Right hindlimb (tissue), 1 donor: ENCODE measurements around the gene CASZ1.
A peak's percentile ranks its signal among the peaks of the same experiment; 100 is the strongest.

Experiments
- DNase-seq: peaks from one replicate; pipeline ENCODE4 v3.0.0-alpha.2; 2018

Gene CASZ1

DNA sequence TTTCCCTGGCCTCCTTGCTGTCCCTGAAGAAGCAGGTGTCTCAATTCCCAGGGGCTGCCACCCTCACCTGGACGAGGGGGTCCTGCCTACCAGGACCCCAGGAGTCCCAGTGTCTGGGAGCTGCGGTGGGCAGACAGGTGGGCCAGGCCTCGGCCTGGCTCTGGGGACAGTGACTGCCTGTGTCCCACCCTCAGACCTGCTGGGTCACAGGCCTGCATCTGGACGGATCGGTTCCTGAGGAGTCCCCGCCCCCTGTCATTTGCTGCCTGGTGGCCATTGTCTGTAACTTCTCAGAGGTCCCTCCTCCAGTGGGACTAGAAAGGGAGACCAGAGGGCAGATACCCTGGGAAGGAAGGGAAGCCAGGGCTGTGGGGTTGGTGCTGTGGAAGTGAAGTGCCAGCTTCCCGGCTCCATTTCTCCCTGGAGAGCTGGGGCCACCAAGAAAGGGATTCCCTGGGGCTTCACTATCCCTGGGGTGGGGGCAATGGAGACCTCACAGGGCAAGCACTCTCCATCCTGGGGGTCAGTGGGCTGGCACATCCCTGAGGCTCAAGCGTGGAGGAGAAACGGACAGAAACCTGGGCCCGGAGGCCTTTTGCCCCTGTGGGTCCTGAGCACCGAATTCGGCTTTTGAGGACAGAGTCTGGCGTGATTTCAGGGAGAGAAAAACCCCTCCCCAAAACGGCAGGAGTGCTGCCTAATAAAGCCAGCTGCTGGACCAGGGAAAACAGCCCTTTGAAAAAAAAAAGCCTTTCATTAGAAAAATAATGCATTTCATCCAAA is 164.4 kb downstream of the CASZ1 start:
- peak; percentile 16 for DNase-seq

DNA sequence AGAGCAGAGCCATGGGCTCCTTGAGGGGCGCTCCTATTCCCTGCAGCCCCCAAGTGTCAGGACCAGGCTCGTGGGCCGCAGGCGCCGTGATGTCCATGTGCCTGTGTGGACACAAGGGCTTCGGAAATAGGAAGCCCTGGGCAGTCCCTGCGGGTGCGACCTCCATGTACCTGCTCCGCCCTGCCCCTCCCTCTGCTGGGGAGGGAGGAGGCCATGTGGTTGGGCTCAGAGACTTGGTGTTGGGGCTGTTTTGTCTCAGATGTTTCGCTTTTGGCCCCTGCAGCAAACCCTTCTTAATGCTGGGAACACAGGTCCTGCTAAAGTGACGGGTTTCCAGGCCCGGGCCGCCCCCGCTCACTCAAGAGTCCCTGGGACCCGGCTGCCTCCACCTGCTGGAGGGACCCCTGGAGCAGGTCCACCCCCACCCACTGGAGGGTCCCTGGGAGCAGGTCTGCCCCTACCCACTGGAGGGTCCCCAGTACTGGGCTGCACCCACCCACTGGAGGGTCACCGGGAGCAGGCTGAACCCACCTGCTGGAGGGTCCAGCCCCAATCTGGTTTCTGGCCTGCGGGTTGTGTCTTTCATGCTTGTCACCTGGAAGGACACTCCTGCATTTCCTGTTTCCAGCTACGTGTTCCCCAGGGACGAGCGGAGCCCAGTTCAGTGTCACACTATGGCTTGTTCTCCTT is 165.2 kb downstream of the CASZ1 start:
- DNase-seq = peak; percentile 14

DNA sequence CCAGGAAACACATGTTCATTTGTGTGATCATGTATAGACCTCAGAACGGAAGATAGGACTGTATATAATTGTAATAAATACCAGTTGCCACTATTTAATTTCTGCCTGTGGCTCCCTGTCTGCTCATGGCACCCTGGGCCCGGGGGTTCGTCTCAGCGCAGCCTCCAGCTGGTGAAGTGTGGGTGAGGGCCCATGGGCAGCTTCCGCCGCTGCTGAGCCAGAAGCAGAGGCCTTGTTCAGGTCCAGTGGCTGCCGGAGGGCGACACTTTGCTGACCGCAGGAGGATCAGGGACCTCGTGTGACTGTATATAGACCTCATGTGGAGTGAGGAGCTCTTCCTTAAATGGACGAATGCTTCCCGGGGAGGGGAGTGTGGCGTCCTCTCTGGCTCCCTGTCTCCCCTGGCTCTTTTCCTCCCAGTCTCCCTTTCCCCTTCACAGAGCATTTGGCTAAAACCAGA is 165.8 kb downstream of the CASZ1 start:
- no peak for DNase-seq

DNA sequence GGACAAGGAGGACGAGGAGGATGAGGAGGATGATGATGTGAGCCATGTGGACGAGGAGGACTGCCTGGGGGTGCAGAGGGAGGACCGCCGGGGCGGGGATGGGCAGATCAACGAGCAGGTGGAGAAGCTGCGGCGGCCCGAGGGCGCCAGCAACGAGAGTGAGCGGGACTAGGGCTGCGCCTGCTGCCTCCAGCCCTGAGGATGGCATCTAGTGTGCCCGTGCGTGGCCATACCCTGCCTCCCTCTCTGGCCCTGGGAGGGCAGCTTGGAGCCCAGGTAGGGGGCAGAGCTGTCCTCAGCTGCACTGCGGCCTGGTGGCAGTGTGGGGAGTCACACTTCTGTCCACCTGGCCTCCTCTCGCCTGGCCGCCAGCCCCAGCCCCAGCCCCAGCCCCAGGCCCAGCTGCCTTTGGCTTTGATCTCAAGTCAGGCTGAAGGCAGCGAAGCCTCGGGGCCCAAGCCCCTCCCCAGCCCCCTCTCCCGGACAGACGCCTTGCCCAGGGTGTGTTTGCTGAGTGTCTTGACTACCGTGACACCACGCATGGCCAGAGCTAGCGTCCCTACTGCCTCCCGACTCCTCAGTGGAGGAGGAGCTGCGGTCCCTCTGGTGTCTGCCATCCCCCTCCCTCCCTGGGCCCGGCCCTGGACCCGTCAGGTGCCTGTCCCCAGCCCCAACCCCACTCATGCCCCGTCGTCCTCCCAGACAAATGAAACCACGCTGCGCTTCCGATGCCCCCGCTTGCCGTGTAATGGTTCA is 166.5 kb downstream of the CASZ1 start:
- no peak for DNase-seq

DNA sequence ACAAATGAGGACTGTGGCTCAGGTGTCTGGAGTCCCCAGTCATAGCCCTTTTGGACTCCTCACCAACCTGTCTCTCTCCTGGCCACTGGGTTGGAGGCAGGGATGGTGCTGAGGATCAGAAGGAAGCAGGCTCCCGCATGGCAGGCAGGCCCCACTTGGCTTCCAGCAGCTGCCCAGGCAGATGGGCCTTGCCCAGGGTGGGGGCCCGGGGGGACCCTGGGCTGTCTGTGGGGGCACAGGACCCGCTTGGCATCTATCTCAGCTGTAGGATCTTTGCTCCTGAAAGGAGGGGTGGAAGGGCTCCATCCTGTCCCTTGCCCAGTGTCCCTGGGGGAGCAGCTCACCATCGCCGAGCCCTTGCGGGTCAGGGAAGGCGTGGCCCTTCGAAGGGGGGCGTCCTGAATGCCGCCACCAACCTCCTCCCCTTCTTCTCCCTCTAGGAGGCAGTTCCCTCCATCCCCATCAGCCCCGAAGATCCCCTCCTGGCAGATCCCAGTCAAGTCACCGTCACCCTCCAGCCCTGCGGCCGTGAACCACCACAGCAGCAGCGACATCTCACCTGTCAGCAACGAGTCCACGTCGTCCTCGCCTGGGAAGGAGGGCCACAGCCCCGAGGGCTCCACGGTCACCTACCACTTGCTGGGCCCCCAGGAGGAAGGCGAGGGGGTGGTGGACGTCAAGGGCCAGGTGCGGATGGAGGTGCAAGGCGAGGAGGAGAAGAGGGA is 167.2 kb downstream of the CASZ1 start:
- DNase-seq = no peak

DNA sequence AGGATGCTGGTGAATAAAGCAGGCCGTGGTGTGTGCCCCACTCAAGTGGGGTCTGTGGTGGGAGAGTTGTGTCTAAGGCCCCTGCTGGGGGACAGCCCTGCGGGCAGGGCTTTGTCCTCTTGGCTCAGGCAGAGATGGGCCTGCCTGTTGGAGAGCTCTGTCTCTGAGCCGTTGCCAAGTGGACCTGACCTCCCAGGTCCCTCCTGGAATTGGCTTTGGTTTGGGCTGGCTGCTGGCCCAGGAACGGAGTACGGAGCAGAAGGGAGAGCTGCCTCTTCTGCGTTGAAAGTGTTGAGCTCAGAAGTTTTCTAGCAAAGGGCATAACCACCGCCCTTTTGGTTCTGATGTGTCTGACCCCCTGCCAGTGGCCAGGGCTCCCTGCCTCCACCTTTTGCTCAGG is 167.8 kb downstream of the CASZ1 start:
- DNase-seq = peak; percentile 55

DNA sequence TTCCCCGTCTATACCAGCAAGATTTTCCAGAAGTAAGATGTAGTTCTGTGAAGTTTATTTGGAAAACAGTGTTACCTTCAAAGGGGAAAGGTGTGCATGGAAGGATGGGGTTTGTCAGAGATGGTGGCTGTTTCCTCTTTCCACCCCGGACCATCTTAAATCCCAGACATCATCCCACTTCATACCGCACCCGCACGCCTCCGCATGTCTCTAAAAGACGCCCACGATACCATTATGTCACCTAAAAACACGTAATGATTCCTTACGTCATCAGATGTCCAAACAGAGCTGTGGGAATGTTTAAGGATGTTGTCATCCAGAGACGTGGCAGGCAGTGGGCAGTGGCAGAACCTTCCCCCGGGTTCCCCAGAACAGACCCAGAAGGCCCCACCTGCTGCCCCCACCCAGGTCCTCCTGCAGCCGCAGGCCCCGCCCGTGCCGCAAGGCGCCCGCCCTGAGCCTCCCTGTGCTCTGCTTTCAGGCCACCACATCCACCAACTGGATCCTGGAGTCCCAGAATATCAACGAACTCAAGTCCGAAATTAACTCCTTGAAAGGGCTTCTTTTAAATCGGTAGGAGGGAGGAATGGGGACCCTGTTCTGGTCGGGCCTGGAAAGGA is 169.5 kb downstream of the CASZ1 start:
- no peak for DNase-seq

DNA sequence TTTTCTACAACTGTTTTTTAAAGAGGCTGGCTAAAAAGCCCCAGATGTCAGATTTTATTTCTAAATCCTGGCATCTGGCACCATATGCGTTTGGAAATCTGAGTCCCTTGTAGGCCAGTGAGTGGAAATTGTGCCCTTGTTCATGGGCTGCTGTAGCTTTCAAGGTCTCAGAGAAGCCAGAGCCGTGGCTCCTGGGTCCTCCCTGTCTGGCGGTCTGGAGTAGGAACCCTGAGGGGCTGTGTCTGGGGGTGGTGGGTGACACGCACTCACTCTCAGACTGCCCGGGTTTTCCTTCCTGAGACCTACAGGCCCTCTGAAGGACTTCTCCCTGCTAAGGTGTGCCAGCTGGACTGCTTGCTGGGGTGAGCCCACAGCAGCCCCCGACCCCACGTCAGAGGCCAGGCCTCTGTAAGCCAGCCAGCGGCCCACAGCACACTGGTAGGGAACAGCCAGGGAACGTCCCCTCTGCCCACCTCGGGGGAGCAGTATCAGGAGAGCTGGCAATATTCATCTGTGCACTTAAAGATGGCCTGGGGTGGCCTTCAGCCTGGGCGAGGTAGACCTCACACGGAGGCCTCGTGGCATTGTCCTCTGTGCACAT is 170.2 kb downstream of the CASZ1 start:
- DNase-seq = no peak

DNA sequence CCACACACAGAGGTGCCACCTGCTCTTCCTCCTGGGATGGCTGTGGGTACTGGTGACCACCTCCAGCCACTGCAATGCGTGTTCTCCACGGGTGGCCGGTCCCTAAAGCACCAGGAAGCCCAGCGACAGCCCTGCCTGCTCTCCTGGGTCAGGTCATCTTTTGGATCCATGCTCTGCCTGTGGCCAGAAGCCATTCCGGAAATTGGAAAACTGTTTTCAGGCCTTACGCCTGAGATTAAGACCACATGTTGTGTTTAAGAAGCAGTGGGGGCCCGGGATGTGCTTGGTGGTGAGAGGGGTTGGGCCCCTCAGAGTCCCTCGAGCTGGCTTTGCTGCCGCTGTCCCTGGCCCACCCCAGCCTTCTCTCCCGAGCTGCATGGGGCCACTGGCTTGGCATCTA is 170.9 kb downstream of the CASZ1 start:
- DNase-seq = peak; percentile 68

DNA sequence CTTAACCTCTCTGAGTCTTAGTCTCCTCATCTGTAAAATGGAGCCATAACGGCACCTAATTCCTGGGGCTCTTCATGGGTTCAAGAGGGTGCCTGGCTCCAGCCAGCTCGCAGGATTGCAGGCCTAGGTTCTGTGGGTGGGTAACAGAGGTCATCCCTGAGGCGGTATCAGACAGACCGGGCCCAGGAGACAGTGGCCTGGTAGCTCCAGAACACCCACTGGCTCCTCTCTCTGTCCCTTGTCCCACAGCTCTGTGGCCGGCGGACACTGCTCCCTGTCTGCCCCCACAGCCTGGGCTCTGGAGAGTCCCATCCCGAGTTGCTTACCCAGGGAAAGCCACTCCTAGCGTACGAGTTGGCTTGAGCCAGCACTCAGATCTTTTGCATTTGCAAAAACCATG is 171.4 kb downstream of the CASZ1 start:
- no peak for DNase-seq

DNA sequence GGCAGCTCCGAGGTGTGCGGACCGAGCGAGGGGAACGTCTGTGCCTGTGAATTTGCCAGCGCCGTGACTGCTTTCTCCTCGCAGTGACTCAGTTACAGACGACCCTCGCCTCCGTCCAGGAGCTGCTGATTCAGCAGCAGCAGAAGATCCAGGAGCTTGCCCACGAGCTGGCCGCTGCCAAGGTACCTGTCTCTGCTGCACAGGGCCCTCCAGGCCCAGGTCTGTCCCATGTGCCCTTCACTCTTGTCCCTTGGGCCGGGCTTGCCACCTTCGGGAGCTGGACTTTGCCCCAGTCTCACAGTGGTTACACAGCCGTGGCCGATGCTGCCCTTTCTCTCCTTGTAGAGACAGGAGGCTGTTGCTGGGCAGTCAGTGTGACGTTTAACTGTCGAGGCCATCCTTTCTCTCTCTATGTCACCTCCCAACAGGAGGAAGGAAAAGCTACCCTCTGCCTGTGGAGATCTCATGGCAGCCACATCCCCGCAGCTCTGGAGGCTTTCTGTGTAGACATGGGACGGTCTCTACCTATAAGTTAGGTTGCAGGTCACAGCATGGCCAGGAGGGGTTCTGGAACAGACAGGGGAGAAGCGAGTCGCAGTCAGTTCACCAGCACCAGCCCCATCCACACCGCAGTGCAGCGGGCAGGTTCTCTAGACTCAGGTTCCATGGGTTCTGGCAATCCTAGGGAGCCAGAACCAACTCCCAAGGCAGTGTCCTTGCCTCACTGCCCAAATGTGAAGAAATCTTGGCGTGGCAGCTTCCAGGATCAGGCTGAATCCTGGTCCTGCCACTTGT is 172.0 kb downstream of the CASZ1 start:
- no peak for DNase-seq

DNA sequence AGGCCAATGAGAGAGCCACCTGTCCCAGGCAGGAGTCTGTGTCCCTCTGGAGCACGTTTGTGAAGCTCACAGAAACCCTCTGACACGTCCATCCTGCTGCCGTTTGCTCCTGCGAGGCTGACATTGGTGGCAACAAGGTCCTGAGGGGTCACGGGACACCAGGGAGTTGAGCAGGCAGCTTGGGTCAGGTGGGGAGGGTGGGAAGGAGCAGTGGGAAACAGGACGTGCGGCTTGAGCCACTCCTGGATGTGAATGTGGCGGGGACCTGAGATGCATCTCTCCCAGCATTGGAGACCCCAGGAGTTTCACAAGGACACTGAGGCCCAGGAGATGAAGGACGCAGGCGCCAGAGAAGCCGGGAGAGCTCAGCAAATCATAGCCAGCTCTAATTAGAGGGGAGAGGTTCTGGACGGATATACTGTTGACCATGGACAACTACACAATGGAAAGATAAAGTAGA is 172.7 kb downstream of the CASZ1 start:
- no peak for DNase-seq

DNA sequence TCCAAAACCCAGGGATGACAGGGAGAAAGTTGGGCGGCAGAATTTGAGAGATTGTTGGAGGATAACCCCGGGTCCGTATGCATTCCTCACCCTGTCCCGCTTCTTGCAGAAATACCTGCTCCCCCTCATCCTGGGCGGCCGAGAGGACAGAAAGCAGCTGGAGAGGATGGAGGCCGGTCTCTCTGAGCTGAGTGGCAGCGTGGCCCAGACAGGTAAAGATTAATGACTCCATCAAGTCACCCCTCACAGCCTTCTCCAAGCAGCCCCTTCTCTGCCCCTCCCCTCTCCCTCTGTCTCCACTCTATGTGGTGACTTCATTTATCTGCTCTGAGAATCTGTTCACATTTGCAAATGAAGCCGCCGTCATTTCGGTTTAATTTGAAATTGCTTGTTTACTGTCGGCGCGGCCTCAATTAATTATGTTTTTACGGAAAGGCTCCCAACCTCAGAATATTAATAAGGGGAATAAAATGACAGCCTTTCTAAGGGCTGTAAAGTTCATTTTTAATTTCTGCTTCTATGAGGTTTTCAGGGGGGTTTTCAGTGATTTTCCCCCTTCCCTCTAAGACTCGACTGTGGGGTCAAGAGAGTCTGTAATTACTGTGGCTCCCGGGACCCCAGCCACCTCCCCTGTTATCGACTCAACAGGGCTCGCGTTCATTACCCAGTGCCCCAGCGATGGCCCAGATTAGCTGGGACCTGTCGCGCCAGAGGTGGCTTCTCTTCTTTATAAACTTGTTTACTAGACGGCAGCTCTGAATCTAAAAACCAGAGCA is 173.3 kb downstream of the CASZ1 start:
- DNase-seq = no peak

DNA sequence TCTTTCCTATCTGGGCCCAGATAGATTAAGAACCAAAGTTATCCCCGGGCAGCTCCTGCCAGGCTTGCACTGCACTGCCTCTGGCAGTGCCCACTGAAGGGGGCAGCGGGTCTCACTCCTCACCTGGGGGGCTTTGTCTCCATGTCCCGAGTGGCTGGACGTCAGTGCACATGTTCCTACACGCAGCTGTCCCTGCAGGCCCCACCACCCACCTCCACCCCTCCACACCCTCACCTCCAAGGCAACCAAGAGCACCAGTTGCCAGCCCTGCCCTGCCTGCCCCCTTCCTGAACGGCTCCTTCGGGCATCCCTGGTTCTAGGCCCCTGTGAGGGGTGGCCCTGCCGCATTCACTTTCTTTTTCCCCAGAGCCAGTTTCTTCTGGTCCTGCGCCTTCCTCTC is 174.5 kb downstream of the CASZ1 start:
- DNase-seq = no peak

DNA sequence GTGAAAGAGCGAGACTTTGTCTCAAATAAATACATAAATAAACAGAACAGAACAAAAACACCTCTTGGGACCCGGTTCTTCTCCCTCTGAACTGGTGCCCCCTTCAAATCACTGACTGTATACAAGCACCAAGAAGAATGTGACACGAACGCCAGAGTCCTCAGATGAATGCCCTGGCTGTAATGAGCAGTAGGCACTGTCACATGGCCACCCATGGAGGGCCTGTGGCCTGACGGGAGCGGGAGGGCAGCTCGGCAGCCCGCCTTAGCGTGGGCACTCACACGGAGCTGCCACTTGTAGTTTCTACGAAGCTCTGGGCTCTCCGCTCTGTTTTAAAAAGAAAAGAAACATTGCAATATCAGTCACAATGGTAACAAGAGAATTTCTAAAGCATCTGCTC is 175.7 kb downstream of the CASZ1 start:
- peak; percentile 3 for DNase-seq

DNA sequence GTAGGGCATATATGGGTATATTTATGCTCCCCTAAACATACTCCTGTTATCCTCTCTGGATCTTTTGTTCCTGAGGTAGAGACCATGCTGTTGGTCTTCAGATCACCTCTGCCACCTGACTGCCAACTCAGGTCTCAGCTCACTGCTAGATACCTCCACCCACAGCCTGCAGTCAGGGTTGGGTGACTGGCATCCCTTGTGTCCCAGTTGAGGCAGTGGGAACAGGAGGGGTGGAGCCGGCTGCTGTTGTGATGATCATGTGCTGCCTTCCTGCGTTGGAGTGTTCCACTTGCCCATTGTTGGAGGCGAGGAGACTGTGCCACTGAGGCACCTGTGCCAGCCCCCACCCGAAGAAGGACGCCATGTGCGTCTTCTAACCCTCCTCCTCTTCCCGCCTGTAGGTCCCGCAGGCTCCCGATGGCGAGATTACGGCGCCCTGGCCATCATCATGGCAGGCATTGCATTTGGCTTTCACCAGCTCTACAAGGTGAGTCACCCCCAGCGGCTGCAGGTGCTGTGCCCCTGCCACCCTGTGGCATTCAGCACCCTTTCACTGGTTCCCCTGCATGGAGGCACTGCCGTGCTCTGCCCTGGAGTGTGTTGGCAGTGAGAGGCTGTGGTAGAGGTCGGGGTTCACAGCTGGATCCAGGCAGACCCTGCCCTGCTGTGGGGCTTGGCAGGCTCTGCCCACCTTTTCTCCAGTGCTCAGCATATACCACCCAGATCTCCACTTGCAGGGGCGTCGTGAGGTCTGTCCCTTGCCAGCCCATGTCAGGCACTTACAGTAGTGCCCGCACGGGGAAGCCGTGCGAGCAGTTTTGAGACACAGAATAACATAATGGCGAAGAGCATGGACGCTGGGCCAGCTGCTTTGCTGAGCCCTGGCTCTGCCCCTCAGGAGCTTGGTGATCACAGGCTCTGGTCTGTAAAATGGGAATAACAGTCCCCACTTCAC is 178.2 kb downstream of the CASZ1 start:
- DNase-seq = no peak

DNA sequence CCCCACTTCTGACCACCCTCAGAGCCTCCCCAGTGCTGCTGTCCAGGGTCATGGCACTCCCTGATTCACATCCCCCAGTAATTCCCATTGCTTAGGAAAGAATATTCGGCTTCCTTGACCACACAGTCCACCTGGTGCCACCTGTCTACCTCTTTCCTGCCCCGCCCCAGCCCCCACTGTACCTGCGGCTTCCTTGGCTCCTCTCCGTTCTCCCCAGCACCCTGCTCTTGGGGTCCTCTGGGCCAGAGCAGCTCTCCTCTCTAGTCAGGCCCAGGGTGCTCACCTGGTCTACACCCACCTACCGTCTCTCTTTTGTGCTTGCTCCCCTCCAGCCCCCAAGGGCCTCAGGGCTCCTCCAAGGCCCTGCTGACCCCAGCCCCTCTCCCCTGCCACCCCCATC is 179.1 kb downstream of the CASZ1 start:
- no peak for DNase-seq

DNA sequence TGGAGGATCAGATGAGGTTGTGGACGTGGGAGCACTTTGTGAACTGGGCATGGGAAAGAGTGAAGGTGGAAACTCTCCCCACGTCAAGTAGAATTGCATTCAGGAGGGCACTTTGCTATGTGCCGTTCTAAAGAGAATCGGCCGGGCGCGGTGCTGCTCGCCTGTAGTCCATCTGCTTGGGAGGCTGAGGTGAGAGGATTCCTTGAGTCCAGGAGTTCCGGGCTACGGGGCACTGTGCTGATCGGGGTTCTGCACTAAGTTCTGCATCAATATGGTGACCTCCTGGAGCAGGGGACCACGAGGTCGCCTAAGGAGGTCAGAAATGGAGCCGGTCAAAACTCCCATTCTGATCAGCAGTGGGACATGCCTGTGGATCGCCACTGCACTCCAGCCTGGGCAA is 179.8 kb downstream of the CASZ1 start:
- no peak for DNase-seq
